PFSK-1 (cell line): ENCODE data around the gene AHR.

Experiments
- FOXP2 ChIP-seq: optimal IDR thresholded peaks from 2 replicates; pipeline ENCODE3; 2011; ENCODE audit warnings: borderline replicate concordance, control low read depth, inconsistent platforms; ENCODE audit not compliant: insufficient read depth; ENCODE audit errors: extremely low read length, extremely low read depth
- POLR2AphosphoS5 ChIP-seq: IDR thresholded peaks from 2 replicates; pipeline ENCODE4 v1.6.1; 2012; ENCODE audit warnings: low read depth, mild to moderate bottlenecking, control low read depth, low read length, moderate library complexity
- REST ChIP-seq, 2 experiments: IDR thresholded peaks; 2 replicates each; pipeline versions ENCODE4 v1.6.1 to v1.8.0; 2011 to 2012; ENCODE audit warnings: low read depth in 2 of 2, low read length in 2 of 2, control low read depth in 1 of 2, inconsistent platforms in 1 of 2, mild to moderate bottlenecking in 1 of 2, moderate library complexity in 1 of 2; ENCODE audit not compliant: insufficient read depth in 1 of 2
- SIN3A ChIP-seq: IDR thresholded peaks from 2 replicates; pipeline ENCODE4 v1.6.1; 2012; ENCODE audit warnings: mild to moderate bottlenecking, low read length, moderate library complexity, borderline replicate concordance; ENCODE audit not compliant: insufficient read depth
- TAF1 ChIP-seq: IDR thresholded peaks from 2 replicates; pipeline ENCODE4 v1.6.1; 2012; ENCODE audit warnings: low read length, control low read depth, borderline replicate concordance; ENCODE audit not compliant: insufficient read depth

AHR gene

DNA sequence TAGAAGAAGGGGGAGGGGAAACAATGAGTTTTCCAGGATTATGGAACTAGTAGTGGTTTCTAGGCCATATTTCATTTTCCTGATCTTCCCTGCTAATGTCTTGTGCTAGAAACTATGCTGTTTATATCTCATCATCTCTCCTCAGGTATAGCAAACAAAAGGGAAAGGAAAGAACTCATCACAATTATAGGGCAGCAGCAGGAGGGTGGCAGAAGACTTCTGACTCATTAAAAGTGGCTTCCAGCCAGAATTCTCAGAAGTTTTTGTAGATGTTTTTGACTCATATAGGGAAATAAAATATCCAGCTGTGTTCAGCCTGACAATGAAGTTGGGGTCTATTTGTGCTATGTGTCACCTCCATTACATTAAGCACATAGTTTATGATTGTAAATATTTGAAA, 6.5 kb downstream of the AHR start:
- no peak for TF ChIP-seq FOXP2
- no peak for TF ChIP-seq REST (IDR thresholded peaks at IDR 0.05; ENCODE audit: insufficient read depth in 1 of 2, low read depth in 2 of 2, low read length in 2 of 2)
- no peak for TF ChIP-seq TAF1
- no peak for TF ChIP-seq SIN3A
- no peak for TF ChIP-seq POLR2AphosphoS5

- no peak for TF ChIP-seq SIN3A
- TF ChIP-seq POLR2AphosphoS5: no peak
- TF ChIP-seq FOXP2: no peak
- TF ChIP-seq TAF1: no peak
- TF ChIP-seq REST (IDR thresholded peaks at IDR 0.05; ENCODE audit: insufficient read depth in 1 of 2, low read depth in 2 of 2, low read length in 2 of 2): no peak
Observed at GRCh38 chr7:17305387-17306171, 7.1 kb downstream of the AHR start.

DNA sequence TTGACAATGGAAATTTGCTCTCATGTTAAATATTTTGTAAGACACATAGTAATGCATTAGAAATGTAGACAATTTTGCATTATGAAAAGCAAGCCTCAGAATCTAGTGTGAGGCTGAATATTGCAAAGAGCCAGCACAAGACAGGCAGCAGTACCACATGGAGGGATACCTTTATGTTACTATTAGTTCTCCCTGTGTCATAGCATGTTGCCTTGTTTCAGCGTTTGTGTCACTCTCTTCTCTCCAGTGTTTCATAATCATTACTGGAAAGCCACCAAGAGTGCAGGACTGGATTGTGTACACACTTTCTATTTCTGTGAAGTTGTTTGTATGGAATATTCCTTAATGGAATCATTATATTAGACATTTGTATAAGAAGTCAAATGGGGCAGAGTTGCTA, 8.5 kb downstream of the AHR start:
- no peak for TF ChIP-seq TAF1
- TF ChIP-seq SIN3A: no peak
- TF ChIP-seq REST (IDR thresholded peaks at IDR 0.05; ENCODE audit: insufficient read depth in 1 of 2, low read depth in 2 of 2, low read length in 2 of 2): no peak
- no peak for TF ChIP-seq POLR2AphosphoS5
- no peak for TF ChIP-seq FOXP2

GRCh38 chr7:17307558-17307957, 9.1 kb downstream of the AHR start:
- TF ChIP-seq POLR2AphosphoS5 (no peak), REST (IDR thresholded peaks at IDR 0.05; ENCODE audit: insufficient read depth in 1 of 2, low read depth in 2 of 2, low read length in 2 of 2) (no peak), TAF1 (no peak)
